MM.1S (cell line): ENCODE results near the gene GATA2.

Experiments used
- EZH2 ChIP-seq: fragments of 300-600 bp; sonication (generic); optimal IDR thresholded peaks from 2 replicates; pipeline ENCODE3; 2017; ENCODE audit warnings: low read depth, mild to moderate bottlenecking, antibody characterized with exemption, low read length, mixed read lengths
- TF ChIP-seq, protein P1 (sequence below): fragments of 300-600 bp; sonication (generic); IDR thresholded peaks from 2 replicates; pipeline ENCODE4 v1.5.1; 2016; ENCODE audit warnings: antibody characterized with exemption, low read length, mixed read lengths

- TF ChIP-seq, protein P1, sequence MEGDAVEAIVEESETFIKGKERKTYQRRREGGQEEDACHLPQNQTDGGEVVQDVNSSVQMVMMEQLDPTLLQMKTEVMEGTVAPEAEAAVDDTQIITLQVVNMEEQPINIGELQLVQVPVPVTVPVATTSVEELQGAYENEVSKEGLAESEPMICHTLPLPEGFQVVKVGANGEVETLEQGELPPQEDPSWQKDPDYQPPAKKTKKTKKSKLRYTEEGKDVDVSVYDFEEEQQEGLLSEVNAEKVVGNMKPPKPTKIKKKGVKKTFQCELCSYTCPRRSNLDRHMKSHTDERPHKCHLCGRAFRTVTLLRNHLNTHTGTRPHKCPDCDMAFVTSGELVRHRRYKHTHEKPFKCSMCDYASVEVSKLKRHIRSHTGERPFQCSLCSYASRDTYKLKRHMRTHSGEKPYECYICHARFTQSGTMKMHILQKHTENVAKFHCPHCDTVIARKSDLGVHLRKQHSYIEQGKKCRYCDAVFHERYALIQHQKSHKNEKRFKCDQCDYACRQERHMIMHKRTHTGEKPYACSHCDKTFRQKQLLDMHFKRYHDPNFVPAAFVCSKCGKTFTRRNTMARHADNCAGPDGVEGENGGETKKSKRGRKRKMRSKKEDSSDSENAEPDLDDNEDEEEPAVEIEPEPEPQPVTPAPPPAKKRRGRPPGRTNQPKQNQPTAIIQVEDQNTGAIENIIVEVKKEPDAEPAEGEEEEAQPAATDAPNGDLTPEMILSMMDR, result no peak
- no peak for TF ChIP-seq EZH2
Observed at GRCh38 chr3:128505771-128506170, 12.8 kb upstream of the GATA2 start.
